Measurements from ENCODE around the gene MAPK7.

MAPK7 gene

DNA sequence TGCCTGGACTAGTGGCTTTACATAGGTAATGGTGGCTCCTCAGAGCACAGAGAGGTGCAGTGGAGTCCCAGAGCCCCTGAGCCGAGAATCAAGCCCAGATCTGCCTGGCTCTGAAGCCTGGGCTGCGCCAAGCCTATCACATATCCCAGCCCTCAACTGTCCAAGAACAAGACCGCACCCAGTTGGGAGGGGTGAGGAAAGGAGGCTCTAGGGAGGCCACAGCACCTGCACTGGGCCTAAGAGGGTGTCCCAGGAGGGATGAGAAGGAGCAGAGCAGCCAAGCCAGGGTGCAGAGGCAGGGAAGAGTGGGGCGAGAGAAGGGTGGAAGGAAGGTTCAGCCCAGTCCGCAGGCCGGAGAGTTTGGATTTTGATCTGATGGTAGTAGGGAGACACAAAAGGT, 31.8 kb downstream of the MAPK7 start:
- TF ChIP-seq ZFX (IDR thresholded peaks at IDR 0.05; ENCODE audit: borderline replicate concordance): no peak
- TF ChIP-seq CTCF (IDR thresholded peaks at IDR 0.05): no peak
- no peak overlapping the region for H3K27ac ChIP-seq

DNA sequence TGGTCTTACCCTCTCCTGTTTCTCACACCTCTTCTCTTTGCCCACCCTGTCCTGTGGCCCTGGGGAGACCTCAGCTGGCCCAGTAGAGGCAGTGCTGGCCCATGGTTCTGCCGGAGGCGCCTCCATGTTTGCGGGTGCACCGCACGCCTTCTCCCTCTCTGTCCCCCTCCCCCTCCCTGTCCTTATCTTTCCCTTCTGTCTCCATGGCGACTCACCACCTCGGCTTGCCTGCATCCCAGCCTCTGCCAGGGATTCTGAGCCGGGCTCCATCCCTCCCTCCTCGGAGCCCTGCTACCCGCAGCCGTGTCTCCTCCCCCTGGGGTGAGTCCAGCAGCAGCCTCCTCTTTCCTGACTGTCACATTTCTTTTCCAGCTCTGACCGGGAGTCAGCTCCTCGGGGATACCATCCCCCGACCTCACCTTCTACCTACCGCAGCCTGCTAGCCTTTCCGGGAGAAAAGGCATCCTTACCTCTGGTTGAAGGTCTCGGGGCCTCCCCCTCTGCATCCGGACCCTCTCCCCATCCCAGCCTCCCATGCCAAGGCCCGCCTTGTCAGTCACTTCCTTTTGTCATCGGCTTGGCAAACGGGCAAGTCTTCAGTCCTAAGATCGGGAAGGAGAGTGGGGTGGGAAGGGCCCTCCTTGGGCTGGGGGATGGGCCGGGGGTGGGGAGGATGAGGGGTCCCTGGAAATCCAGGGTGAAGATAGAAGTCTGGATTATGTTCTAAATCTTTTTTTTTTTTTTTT, 32.8 kb downstream of the MAPK7 start, which contains the start of gene RNF112:
RNF112 (plus strand) TSS at position 358 of the 746 bp plus-strand sequence; CDS start at position 535, 177 bp downstream.
- TF ChIP-seq CTCF (IDR thresholded peaks at IDR 0.05): no peak
- no peak for TF ChIP-seq ZFX (IDR thresholded peaks at IDR 0.05; ENCODE audit: borderline replicate concordance)
- H3K27ac ChIP-seq: no peak within 1 kb of the TSS

DNA sequence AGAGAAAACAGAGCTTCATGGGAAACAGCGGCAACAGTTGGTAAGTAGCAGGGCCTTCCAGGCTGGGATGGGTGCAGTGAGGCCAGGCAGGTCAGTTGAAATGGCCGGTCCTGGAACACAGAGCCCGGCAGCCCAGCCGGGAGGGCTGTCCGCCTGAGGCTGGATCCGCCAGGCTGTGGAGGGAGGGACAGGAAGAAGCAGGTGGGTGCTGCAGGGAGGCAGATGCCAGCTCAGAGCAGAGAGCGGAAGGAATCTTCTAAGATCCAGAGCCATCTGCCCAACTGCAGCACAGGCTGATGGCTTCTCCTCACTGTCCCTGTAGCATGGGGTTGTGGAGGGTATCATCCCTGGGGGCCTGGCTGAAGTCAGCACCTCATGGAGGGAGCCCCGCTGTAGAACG, 33.3 kb downstream of the MAPK7 start:
- no peak overlapping the region for H3K27ac ChIP-seq
- TF ChIP-seq CTCF (IDR thresholded peaks at IDR 0.05) (no peak), ZFX (IDR thresholded peaks at IDR 0.05; ENCODE audit: borderline replicate concordance) (no peak)

- no peak overlapping the region for H3K27ac ChIP-seq
- TF ChIP-seq ZFX (IDR thresholded peaks at IDR 0.05; ENCODE audit: borderline replicate concordance) (no peak), CTCF (IDR thresholded peaks at IDR 0.05) (no peak)
Measured at GRCh38 chr17:19412510-19412909, 34.2 kb downstream of the MAPK7 start.

DNA sequence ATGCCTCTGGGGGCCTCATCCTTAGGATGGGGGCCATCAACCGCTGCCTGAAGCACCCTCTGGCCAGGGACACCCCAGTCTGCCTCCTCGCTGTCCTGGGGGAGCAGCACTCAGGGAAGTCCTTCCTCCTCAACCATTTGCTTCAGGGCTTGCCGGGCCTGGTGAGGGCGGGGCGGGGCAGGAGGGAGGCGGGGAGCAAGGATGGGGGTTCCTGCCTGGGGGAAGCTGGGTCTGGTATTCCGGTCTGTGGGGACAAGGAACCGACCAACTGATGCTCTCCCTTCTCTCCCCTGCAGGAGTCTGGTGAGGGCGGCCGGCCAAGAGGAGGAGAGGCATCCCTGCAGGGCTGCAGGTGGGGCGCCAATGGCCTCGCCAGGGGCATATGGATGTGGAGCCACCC, 34.7 kb downstream of the MAPK7 start:
- no peak for TF ChIP-seq CTCF (IDR thresholded peaks at IDR 0.05)
- H3K27ac ChIP-seq: no peak overlapping the region

GRCh38 chr17:19413761-19414160, 35.5 kb downstream of the MAPK7 start:
- no peak overlapping the region for H3K27ac ChIP-seq
- TF ChIP-seq ZFX (IDR thresholded peaks at IDR 0.05; ENCODE audit: borderline replicate concordance) (no peak), CTCF (IDR thresholded peaks at IDR 0.05) (no peak)

DNA sequence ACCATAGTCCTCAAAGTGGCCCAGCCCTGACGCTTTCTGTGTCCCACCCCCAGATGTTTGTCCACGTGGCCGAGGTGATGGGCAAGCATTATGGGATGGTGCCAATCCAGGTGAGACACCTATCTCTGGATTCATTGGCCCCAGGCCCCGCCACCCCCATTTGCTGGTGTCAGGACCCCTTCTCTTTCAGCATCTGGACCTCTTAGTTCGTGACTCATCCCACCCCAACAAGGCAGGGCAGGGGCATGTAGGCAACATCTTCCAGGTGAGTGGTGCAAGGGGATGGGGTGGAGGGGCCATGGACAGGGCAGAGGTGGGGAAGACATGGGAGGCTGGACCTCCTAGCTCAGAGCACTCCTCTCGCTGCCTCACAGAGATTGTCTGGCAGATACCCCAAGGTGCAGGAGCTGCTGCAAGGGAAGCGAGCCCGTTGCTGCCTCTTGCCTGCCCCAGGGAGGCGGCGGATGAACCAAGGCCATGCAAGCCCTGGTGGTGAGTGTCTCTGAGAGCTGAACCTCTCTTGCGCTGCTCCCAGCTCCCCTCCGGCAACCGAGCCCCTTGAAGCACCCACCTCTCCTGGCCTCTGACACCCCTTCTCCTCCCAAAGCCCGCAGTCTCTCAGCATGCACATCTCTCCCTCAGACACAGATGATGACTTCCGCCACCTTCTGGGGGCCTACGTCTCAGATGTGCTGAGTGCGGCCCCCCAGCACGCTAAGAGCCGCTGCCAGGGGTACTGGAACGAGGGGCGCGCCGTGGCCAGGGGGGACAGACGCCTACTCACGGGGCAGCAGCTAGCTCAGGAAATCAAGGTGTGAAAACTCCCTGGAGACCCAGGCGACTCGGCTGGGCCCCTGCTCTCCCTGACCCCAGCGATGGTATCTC, 36.3 kb downstream of the MAPK7 start:
- no peak for TF ChIP-seq ZFX (IDR thresholded peaks at IDR 0.05; ENCODE audit: borderline replicate concordance)
- no peak for TF ChIP-seq CTCF (IDR thresholded peaks at IDR 0.05)
- H3K27ac ChIP-seq: no peak overlapping the region
